Testis (tissue), 2 donors: ENCODE data around the gene POU5F2.

Source experiments
- POLR2A ChIP-seq: fragments of 450-650 bp; IDR thresholded peaks from one replicate; pipeline ENCODE4 v1.6.1; 2017; ENCODE audit warnings: antibody characterized with exemption, mild to moderate bottlenecking, moderate library complexity
- TF ChIP-seq, protein P1 (sequence below), 3 experiments: fragments of 450-650 bp in 2 of 3; fragments of 200-600 bp in 1 of 3; sonication (generic) in 1 of 3; IDR thresholded peaks; one replicate each; pipeline ENCODE4 v1.5.1; 2016 to 2019; ENCODE audit warnings: antibody characterized with exemption in 3 of 3, mild to moderate bottlenecking in 2 of 3, moderate library complexity in 1 of 3

DNA sequence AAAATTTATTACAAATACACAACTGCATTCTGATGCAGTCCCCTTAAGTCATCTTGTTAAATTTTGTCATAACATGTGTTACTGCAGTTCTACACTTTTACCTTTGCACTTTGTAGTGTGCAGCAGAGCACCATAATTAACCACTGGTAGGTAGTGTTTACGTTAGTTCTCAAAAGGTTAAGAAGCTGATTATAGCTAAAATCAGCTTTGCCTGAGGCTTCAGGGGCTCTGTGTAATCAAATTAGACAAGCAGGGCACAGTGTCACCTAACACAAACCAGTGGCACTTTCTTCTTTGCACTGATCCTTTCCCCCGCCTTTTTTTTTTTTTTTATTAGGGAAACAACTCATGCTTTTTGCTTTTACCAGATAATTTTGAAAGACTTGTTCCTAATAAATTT, 26.1 kb downstream of the POU5F2 start:
- TF ChIP-seq, protein P1, sequence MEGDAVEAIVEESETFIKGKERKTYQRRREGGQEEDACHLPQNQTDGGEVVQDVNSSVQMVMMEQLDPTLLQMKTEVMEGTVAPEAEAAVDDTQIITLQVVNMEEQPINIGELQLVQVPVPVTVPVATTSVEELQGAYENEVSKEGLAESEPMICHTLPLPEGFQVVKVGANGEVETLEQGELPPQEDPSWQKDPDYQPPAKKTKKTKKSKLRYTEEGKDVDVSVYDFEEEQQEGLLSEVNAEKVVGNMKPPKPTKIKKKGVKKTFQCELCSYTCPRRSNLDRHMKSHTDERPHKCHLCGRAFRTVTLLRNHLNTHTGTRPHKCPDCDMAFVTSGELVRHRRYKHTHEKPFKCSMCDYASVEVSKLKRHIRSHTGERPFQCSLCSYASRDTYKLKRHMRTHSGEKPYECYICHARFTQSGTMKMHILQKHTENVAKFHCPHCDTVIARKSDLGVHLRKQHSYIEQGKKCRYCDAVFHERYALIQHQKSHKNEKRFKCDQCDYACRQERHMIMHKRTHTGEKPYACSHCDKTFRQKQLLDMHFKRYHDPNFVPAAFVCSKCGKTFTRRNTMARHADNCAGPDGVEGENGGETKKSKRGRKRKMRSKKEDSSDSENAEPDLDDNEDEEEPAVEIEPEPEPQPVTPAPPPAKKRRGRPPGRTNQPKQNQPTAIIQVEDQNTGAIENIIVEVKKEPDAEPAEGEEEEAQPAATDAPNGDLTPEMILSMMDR (IDR thresholded peaks at IDR 0.05) = no peak
- no peak for TF ChIP-seq POLR2A
